ENCODE results near the gene KRTAP12-2.
"Not testable (repeated sequence)": the region's sequence is repeated elsewhere in the genome, so short reads cannot be mapped to it uniquely, and the experiment has no call there.

KRTAP12-2 gene

DNA sequence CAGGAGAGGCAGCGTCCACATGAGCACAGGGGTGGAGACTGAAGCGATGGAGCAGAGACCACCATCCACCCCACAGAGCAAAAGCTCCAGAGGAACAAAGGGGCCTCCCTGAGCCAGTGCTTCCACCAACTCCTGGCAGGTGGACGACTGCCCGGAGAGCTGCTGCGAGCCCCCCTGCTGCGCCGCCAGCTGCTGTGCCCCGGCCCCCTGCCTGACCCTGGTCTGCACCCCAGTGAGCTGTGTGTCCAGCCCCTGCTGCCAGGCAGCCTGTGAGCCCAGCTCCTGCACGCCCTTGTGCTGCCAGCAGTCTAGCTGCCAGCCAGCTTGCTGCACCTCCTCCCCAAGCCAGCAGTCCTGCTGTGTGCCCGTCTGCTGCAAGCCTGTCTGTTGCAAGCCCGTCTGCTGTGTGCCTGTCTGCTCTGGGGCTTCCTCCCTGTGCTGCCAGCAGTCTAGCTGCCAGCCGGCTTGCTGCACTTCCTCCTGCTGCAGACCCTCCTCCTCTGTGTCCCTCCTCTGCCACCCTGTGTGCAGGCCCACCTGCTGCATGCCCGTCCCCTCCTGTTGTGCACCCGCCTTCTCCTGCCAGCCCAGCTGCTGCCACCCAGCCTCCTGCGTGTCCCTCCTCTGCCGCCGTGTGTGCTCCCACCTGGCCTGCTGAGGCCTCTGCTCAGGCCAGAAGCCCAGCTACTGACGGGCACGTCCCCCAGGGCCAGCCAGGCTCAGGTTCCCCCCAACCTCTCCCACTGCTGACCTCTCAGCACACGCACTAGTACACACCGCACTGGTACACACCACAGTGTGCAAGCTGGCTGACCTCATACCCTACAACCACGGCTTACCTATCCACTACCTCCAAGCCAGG is 35.6 kb upstream of the KRTAP12-2 start:
- no peak for DNase-seq

- DNase-seq = no peak
Measured at GRCh38 chr21:44701541-44701940, 34.8 kb upstream of the KRTAP12-2 start.

GRCh38 chr21:44701023-44701400 is 34.3 kb upstream of the KRTAP12-2 start:
- no peak for DNase-seq

DNA sequence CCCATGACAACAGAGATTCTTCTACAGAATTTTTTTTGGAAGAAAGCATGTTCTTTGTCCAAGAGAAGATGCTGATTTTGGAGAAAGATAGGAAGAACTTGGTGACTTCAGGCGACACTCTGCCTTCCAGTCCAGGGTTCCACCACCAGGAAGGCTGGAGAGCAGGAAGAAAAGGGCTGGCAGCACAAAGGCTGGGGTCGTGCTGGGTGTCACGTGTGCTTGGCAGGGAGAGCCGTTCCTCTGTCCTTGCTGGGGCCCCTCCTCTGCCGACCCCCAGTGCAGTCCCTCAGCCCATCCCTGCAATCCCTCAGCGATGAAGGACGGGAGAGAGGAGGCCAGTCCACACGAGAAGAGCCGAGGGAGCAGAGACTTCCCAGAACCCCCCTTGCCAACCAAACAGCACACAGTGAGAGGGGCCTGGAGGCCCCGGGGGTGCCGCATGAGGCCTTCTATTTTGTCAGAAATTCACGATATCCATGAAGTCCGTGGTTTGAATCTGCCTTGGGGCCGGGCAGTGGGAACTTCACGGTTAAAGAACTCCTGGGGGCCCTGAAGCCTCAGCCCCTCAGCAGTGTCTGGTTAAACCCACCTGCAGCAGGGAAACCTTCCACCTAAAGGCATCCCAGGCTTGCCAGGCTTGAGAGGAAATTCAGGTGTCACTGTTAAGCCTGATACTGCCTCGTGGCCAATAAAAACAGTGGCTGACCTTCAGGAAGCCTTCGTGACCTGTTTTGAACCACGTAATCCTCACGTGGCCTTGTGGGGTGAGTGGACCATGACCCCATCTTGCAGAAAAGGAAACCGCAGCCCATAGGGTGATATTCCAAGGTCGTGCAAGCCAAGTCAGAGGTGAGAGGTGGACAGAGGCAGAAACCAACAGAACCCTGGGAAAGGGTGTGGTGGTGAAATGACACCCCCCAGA is 33.6 kb upstream of the KRTAP12-2 start:
- no peak for DNase-seq

GRCh38 chr21:44699502-44700001 is 32.8 kb upstream of the KRTAP12-2 start:
- DNase-seq = no peak

DNA sequence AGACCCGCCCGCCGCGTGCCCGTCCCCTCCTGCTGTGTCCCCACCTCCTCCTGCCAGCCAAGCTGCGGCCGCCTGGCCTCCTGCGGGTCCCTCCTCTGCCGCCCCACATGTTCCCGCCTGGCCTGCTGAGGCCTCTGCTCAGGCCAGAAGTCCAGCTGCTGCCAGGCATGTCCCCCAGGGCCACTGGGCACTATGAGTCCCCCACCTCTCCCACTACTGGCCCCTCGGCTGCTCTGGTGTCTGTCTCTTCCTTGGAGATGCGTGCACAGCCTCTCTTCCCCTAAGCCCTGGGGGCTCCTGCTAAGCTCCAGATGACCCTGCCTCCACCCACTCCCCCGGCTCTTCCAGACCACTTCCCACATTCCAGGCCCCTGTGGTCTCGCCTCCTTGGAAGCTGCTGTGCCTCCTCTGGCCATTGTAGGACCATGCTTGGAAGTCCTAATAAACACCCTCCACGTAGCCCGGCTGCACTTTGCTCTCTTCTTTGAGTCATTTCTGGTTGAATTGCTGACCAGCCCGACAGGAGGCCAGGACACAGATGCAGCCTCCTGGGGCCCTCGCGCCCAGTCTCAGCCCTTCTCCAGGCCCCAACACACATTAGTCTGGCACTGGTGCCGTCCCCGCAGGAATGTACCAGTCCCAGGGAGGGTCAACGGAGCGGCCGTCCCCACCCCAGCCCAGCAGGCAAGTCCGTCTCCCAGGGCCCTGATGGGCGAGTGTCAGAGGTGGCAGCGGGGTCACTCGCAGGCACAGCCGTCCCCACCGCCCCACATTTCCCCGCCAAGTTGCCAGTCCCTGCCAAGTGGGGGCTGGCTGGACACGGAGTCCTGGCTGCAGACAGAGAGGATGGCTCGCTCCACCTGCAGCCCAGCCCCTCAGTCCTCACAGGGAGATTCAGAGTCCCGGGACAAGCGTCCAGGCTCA is 31.3 kb upstream of the KRTAP12-2 start:
- no peak for DNase-seq

DNA sequence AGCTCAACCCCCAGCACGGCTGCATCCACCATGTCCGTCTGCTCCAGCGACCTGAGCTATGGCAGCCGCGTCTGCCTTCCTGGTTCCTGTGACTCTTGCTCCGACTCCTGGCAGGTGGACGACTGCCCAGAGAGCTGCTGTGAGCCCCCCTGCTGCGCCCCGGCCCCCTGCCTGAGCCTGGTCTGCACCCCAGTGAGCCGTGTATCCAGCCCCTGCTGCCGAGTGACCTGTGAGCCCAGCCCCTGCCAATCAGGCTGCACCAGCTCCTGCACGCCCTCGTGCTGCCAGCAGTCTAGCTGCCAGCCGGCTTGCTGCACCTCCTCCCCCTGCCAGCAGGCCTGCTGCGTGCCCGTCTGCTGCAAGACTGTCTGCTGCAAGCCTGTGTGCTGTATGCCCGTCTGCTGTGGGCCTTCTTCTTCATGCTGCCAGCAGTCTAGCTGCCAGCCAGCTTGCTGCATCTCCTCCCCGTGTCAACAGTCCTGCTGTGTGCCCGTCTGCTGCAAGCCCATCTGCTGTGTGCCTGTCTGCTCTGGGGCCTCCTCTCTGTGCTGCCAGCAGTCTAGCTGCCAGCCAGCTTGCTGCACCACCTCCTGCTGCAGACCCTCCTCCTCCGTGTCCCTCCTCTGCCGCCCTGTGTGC is 30.6 kb upstream of the KRTAP12-2 start, which contains the start of gene KRTAP10-12:
Gene KRTAP10-12 (plus strand): TSS at position 1 of the 639 bp plus-strand sequence. CDS start 30 bp downstream, at position 31.
- DNase-seq = not testable (repeated sequence)

DNA sequence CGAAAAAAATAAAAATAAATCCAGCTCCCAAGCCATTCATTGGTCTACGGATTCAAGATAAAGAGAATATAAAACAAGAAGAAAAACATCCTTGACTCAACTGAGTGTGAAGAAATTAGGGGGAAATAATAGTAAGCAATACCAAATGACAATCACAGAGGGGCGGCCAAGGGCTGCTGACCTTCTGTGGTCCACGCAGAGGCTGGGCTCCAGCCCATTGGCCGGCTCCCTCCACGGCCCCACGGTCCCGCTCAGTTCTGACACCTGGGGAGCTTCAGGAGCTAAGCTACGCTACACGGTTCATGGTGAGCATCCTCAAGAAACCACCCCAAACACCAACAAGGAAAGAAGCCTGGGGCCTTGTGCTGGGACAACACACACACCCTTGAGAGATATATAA is 29.8 kb upstream of the KRTAP12-2 start:
- no peak for DNase-seq

GRCh38 chr21:44695641-44696040 is 28.9 kb upstream of the KRTAP12-2 start:
- no peak for DNase-seq

- DNase-seq = no peak
Measured at GRCh38 chr21:44695184-44695583, 28.5 kb upstream of the KRTAP12-2 start.

GRCh38 chr21:44694776-44695175 is 28.0 kb upstream of the KRTAP12-2 start:
- no peak for DNase-seq

GRCh38 chr21:44692798-44693512 is 26.2 kb upstream of the KRTAP12-2 start:
- DNase-seq = no peak

GRCh38 chr21:44691686-44692085 is 25.0 kb upstream of the KRTAP12-2 start:
- no peak for DNase-seq

DNA sequence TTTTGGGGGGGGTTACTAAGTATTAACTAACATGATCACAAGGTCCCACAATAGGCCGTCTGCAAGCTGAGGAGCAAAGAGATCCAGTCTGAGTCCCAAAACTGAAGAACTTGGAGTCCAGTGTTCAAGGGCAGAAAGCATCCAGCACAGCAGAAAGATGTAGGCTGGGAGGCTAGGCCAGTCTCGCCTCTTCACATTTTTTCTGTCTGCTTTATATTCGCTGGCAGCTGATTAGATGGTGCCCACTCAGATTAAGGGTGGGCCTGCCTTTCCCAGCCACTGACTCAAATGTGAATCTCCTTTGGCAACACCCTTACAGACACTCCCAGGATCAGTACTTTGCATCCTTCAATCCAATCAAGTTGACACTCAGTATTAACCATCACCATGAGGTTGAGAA is 23.0 kb upstream of the KRTAP12-2 start:
- not testable (repeated sequence) for DNase-seq

DNA sequence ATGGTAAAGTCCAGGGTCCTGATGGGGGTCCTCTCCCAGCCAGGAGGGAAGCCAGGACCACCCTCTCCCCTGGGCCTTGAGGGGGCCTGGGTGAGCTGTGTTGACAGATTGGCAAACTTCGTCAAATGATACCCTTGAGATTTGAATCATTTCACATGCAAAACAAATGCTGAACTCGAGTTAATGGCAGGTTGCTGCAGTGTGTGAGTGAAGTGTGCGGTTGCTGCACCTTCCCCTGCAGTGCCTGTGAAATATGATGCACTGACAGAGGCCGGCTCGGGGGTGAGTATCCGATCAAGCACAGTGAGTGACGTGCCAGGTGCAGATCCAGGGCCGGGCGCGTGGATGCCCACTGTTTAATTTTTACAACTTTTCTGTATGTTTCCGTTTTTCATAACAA is 20.9 kb upstream of the KRTAP12-2 start:
- no peak for DNase-seq

DNA sequence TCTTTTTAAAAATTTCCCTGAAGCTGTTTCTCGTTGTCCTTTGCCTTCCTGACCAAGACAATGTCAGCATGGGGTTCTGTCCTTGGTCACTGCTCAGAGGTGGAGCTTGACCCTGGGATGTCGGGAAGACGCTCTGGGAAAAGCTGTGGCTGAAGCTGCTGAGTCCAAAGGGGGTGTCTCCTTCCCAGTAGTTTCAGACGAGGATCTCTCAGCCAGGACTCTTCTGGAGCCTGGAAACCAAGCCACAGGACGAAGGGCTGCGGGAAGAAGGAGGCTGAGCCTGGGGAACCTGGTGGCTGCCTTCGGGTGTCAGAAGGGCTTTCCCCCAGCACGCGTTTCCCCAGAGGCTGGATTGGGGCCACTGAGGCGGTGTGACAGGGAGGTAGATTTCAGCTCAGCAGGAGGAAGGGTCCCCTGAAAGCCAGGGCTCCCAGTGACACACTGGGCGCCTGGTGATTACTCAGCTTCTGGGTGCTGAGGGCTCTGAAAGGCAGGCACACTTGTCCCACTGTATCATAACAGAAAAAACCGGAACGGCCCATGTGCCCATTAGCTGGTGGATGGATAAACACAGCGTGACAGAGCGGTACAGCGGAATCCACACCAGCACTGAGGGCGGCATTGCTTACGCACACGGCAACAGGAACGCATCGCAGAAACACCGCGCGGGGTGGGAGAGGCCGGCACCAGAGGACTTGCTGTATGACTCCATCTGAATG is 20.3 kb upstream of the KRTAP12-2 start:
- DNase-seq = no peak

GRCh38 chr21:44686000-44686781 is 19.5 kb upstream of the KRTAP12-2 start:
- DNase-seq = no peak

DNA sequence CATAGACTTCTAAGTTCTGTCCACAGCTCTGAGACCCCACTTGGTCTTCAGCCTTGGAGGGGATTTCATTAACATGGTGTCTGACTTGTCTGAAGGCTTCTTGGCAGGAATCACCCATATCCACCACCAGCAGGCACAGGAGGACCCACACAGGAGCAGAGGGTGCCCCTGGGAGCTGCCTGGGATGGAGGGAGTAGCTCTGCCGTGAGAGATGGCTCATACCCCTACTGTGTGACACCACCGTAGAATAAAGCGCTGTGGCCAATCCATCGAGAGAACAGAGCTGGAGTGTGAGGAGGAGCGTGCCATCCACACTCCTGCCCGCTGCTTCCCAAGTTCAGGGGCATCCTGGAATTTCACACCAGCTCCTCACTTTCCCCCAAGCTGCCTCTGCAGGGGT is 18.3 kb upstream of the KRTAP12-2 start:
- not testable (repeated sequence) for DNase-seq

- DNase-seq = no peak
Measured at GRCh38 chr21:44684483-44684882, 17.8 kb upstream of the KRTAP12-2 start.

DNA sequence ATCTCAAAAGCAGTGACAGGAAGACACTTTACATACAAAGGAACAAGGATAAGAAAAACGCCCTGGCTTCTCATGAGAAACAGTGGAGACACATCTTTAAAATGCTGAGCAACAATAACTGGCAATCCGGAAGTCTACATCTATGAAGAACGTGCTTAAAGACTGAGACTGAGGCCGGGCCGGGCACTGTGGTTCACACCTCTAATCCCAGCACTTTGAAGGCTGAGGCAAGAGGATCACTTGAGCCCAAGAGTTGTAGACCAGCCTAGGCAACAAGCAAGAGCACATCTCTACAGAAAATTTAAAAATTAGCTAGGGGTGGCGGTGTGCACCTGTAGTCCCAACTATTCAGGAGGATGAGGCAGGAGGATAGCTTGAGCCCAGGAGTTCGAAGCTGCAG is 17.4 kb upstream of the KRTAP12-2 start:
- DNase-seq = no peak

All from effector CD4-positive, alpha-beta T cell (primary cell).